SK-N-SH treated with all-trans-retinoic acid at 6 μM for 48 hours (cell line): ENCODE results near the gene THSD4.

ENCODE experiments used
- CREB5 ChIP-seq: fragments of 250-450 bp; sonication (Bioruptor Pico); IDR thresholded peaks from 2 replicates; pipeline ENCODE4 v1.5.1; 2020; ENCODE audit warnings: low read depth, mild to moderate bottlenecking, moderate library complexity
- OSR1 ChIP-seq: fragments of 250-450 bp; sonication (Bioruptor Pico); IDR thresholded peaks from 2 replicates; pipeline ENCODE4 v1.8.0; 2022; ENCODE audit warnings: moderate library complexity, mild to moderate bottlenecking, inconsistent platforms
- POU6F1 ChIP-seq: fragments of 250-450 bp; sonication (Bioruptor Pico); IDR thresholded peaks from 2 replicates; pipeline ENCODE4 v1.8.0; 2021; ENCODE audit warnings: low read depth, mild to moderate bottlenecking, moderate library complexity, borderline replicate concordance
- PPARA ChIP-seq: fragments of 250-450 bp; sonication (Bioruptor Pico); IDR thresholded peaks from 2 replicates; pipeline ENCODE4 v1.5.0; 2020; ENCODE audit warnings: mild to moderate bottlenecking, borderline replicate concordance
- TF ChIP-seq, protein P1 (sequence below): fragments of 250-450 bp; sonication (Bioruptor Pico); IDR thresholded peaks from 2 replicates; pipeline ENCODE4 v1.8.0; 2020; ENCODE audit warnings: mild to moderate bottlenecking, moderate library complexity, borderline replicate concordance
- TF ChIP-seq, protein P2 (sequence below): fragments of 250-450 bp; sonication (Bioruptor Pico); IDR thresholded peaks from 2 replicates; pipeline ENCODE4 v1.5.0; 2020; ENCODE audit warnings: mild to moderate bottlenecking, moderate library complexity

DNA sequence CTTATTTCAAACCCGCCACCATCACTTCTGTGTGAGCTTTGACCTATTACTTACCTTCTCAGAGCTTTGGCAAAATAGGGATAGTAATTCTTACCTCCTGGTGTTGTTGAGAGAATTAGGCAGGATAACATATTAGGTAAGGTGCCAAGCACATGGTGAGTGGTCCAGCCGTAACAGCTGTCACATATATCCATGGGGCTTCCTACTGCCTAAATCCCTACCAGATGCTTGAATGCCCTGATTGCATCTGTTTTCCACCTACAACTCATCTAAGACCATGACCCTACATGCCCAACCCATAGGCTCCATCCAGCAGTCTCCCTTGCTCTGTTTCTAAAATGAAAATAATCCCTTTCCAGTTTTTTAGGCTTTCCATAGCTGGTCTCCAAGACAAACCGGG is 532.8 kb downstream of the THSD4 start:
- TF ChIP-seq, protein P1, sequence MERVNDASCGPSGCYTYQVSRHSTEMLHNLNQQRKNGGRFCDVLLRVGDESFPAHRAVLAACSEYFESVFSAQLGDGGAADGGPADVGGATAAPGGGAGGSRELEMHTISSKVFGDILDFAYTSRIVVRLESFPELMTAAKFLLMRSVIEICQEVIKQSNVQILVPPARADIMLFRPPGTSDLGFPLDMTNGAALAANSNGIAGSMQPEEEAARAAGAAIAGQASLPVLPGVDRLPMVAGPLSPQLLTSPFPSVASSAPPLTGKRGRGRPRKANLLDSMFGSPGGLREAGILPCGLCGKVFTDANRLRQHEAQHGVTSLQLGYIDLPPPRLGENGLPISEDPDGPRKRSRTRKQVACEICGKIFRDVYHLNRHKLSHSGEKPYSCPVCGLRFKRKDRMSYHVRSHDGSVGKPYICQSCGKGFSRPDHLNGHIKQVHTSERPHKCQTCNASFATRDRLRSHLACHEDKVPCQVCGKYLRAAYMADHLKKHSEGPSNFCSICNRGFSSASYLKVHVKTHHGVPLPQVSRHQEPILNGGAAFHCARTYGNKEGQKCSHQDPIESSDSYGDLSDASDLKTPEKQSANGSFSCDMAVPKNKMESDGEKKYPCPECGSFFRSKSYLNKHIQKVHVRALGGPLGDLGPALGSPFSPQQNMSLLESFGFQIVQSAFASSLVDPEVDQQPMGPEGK (CRISPR knock-in tag) = no peak
- TF ChIP-seq CREB5 (CRISPR knock-in tag) = no peak
- no peak for TF ChIP-seq OSR1 (CRISPR knock-in tag)
- no peak for TF ChIP-seq POU6F1 (CRISPR knock-in tag)
- no peak for TF ChIP-seq PPARA (CRISPR knock-in tag)
- TF ChIP-seq, protein P2, sequence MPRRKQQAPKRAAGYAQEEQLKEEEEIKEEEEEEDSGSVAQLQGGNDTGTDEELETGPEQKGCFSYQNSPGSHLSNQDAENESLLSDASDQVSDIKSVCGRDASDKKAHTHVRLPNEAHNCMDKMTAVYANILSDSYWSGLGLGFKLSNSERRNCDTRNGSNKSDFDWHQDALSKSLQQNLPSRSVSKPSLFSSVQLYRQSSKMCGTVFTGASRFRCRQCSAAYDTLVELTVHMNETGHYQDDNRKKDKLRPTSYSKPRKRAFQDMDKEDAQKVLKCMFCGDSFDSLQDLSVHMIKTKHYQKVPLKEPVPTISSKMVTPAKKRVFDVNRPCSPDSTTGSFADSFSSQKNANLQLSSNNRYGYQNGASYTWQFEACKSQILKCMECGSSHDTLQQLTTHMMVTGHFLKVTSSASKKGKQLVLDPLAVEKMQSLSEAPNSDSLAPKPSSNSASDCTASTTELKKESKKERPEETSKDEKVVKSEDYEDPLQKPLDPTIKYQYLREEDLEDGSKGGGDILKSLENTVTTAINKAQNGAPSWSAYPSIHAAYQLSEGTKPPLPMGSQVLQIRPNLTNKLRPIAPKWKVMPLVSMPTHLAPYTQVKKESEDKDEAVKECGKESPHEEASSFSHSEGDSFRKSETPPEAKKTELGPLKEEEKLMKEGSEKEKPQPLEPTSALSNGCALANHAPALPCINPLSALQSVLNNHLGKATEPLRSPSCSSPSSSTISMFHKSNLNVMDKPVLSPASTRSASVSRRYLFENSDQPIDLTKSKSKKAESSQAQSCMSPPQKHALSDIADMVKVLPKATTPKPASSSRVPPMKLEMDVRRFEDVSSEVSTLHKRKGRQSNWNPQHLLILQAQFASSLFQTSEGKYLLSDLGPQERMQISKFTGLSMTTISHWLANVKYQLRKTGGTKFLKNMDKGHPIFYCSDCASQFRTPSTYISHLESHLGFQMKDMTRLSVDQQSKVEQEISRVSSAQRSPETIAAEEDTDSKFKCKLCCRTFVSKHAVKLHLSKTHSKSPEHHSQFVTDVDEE = no peak
